Kidney glomerular epithelial cell (primary cell): ENCODE results near the gene ZNF367.
A peak's percentile ranks its signal among the peaks of the same experiment; 100 is the strongest.

Experiments used
- DNase-seq: peaks from one replicate; lab custom pipeline; 2025; lab: John Stamatoyannopoulos, UW

Gene ZNF367

GRCh38 chr9:96418083-96418919, at the start of gene ZNF367:
Gene ZNF367 (minus strand): TSS chr9:96418370. CDS start chr9:96418032, 338 bp downstream.
- peak; percentile 92 for DNase-seq

- no peak for DNase-seq
Observed at GRCh38 chr9:96467784-96468183, 49.6 kb upstream of the ZNF367 start.

GRCh38 chr9:96464426-96464825, 46.3 kb upstream of the ZNF367 start:
- DNase-seq = no peak

GRCh38 chr9:96462541-96462940, 44.4 kb upstream of the ZNF367 start:
- no peak for DNase-seq

GRCh38 chr9:96461336-96461735, 43.2 kb upstream of the ZNF367 start:
- DNase-seq = no peak

GRCh38 chr9:96460882-96461281, 42.7 kb upstream of the ZNF367 start:
- no peak for DNase-seq

GRCh38 chr9:96460470-96460869, 42.3 kb upstream of the ZNF367 start:
- no peak for DNase-seq

- DNase-seq = no peak
Observed at GRCh38 chr9:96459268-96460007, 41.3 kb upstream of the ZNF367 start.

- DNase-seq = no peak
Observed at GRCh38 chr9:96458226-96458625, 40.1 kb upstream of the ZNF367 start.

- DNase-seq = no peak
Observed at GRCh38 chr9:96457266-96457665, 39.1 kb upstream of the ZNF367 start.

GRCh38 chr9:96453625-96454024, 35.5 kb upstream of the ZNF367 start:
- DNase-seq = no peak

GRCh38 chr9:96450613-96451528, 32.7 kb upstream of the ZNF367 start:
- DNase-seq = no peak

GRCh38 chr9:96449845-96450612, 31.9 kb upstream of the ZNF367 start, which contains the start of gene HABP4:
Gene HABP4 (plus strand): TSS chr9:96450169. CDS start chr9:96450280, 111 bp downstream.
- peak; percentile 92 for DNase-seq

GRCh38 chr9:96449523-96449844, 31.3 kb upstream of the ZNF367 start:
- DNase-seq = no peak

GRCh38 chr9:96448546-96449170, 30.5 kb upstream of the ZNF367 start:
- no peak for DNase-seq

- DNase-seq = no peak
Observed at GRCh38 chr9:96447406-96447805, 29.2 kb upstream of the ZNF367 start.

- DNase-seq = no peak
Observed at GRCh38 chr9:96442491-96442890, 24.3 kb upstream of the ZNF367 start.

- no peak for DNase-seq
Observed at GRCh38 chr9:96441798-96442445, 23.8 kb upstream of the ZNF367 start.

- no peak for DNase-seq
Observed at GRCh38 chr9:96440671-96441199, 22.6 kb upstream of the ZNF367 start.

- DNase-seq = no peak
Observed at GRCh38 chr9:96437454-96437853, 19.3 kb upstream of the ZNF367 start.
